Left lung (tissue), 10 donors: ENCODE results near the gene JPH3. TPM values are rescaled to one million over a fixed set of nuclear protein-coding genes. Genes with fewer than 3 reads are reported as not detected.
A peak's percentile ranks its signal among the peaks of the same experiment; 100 is the strongest.

Experiments used
- ATAC-seq: fragments of 200-7000 bp; cut with Tn5 transposase; one replicate; pipeline ENCODE4 v1.9.1; 2020; ENCODE audit warnings: moderate library complexity
- DNase-seq, 4 donors: peaks; one replicate each; pipeline ENCODE4 v3.0.0-alpha.2; 2013 to 2020
- H3K27ac ChIP-seq, 2 donors: fragments of 200-600 bp; sonication (generic) in 1 of 2; one replicate each; pipeline versions ENCODE4 v1.5.0 to v1.8.0; 2020 to 2021
- H3K27me3 ChIP-seq, 2 donors: fragments of 200-600 bp; sonication (generic) in 1 of 2; one replicate each; pipeline versions ENCODE4 v1.5.0 to v1.8.0; 2020 to 2021
- H3K36me3 ChIP-seq, 2 donors: fragments of 200-600 bp; sonication (generic) in 1 of 2; one replicate each; pipeline versions ENCODE4 v1.5.0 to v1.8.0; 2020 to 2021
- H3K4me1 ChIP-seq, 2 donors: fragments of 200-600 bp; one replicate each; pipeline ENCODE4 v1.8.0; 2021
- H3K4me3 ChIP-seq, 2 donors: fragments of 200-600 bp; sonication (generic) in 1 of 2; one replicate each; pipeline versions ENCODE4 v1.5.0 to v1.8.0; 2020 to 2021; ENCODE audit warnings: mild to moderate bottlenecking in 1 of 2
- H3K9me3 ChIP-seq, 2 donors: fragments of 200-600 bp; sonication (generic) in 1 of 2; one replicate each; pipeline versions ENCODE4 v1.5.0 to v1.8.0; 2020 to 2021
- CTCF ChIP-seq, 2 donors: fragments of 200-600 bp; sonication (generic) in 1 of 2; IDR thresholded peaks; one replicate each; pipeline versions ENCODE4 v1.5.0 to v1.8.0; 2021; ENCODE audit warnings: antibody characterized with exemption in 2 of 2
- intact Hi-C, 2 donors: fragments of 100-400 bp; cut with DNase I; formaldehyde crosslinking; loops; one replicate each; pipeline versions ENCODE4 v1.11.2 to v1.14.2; 2022
- polyA plus RNA-seq, 6 donors: library from polyadenylated mRNA; unstranded; fragments of 120-200 nt; gene quantifications; one replicate each; pipeline ENCODE4 v1.2.1, GENCODE V29; 2013; ENCODE audit not compliant: insufficient read length in 6 of 6
- total RNA-seq, 2 donors: library from RNA; stranded (reverse); fragmentation: NEBNext Ultra II Directional; extraction: Animal tissue kit (Norgen Biotek cat#: 25700); gene quantifications; one replicate each; pipeline ENCODE4 v1.2.1, GENCODE V29; 2021
- donor health status: DM: no; HTN: yes; CAD: no.
- donor health status: DM: no; HTN: no; CAD: no.

Gene JPH3
- total and polyA plus RNA-seq, 8 donors = 0.06 to 2.5 (median 1.2) TPM; not detected in 1

GRCh38 chr16:87621550-87621829 lies 19.2 kb downstream of the JPH3 start:
- Histone ChIP-seq H3K9me3 (no peaks in the 10 kb centered on the region), H3K36me3 (no peaks in the 10 kb centered on the region), H3K27me3 (peaks cover 0 to 71% of the 10 kb centered on the region in 2 donors), H3K27ac (no peak overlapping the region), H3K4me3 (no peak overlapping the region), H3K4me1 (no peaks in the 10 kb centered on the region)
- ATAC-seq = no peak
- peak in 1 of 4 donors; percentile 51 for DNase-seq
- TF ChIP-seq CTCF (IDR thresholded peaks at IDR 0.05) = no peak
- intact Hi-C loops = no loop called here

GRCh38 chr16:87621976-87622713 lies 19.8 kb downstream of the JPH3 start:
- Histone ChIP-seq H3K9me3 (no peaks in the 10 kb centered on the region), H3K36me3 (no peaks in the 10 kb centered on the region), H3K4me1 (no peaks in the 10 kb centered on the region), H3K4me3 (no peak overlapping the region), H3K27me3 (peaks cover 0 to 66% of the 10 kb centered on the region in 2 donors), H3K27ac (no peak overlapping the region)
- DNase-seq (peak in 1 of 4 donors; percentile 64), ATAC-seq (no peak)
- intact Hi-C loops = no loop called here
- TF ChIP-seq CTCF (IDR thresholded peaks at IDR 0.05) = no peak

GRCh38 chr16:87622756-87623319 lies 20.5 kb downstream of the JPH3 start:
- no peaks in the 10 kb centered on the region for H3K36me3 ChIP-seq
- intact Hi-C loops = no loop called here
- peaks cover 0 to 65% of the 10 kb centered on the region in 2 donors for H3K27me3 ChIP-seq
- no peak for TF ChIP-seq CTCF (IDR thresholded peaks at IDR 0.05)
- no peaks in the 10 kb centered on the region for H3K4me1 ChIP-seq
- no peaks in the 10 kb centered on the region for H3K9me3 ChIP-seq
- DNase-seq (peak in 1 of 4 donors; percentile 63), ATAC-seq (no peak)
- no peak overlapping the region for H3K27ac ChIP-seq
- H3K4me3 ChIP-seq = no peak overlapping the region

GRCh38 chr16:87625241-87625797 lies 23.0 kb downstream of the JPH3 start:
- Histone ChIP-seq H3K4me1 (no peaks in the 10 kb centered on the region), H3K27ac (no peak overlapping the region), H3K4me3 (no peak overlapping the region), H3K27me3 (peaks cover 0 to 59% of the 10 kb centered on the region in 2 donors), H3K9me3 (no peaks in the 10 kb centered on the region), H3K36me3 (no peaks in the 10 kb centered on the region)
- DNase-seq (peak in 1 of 4 donors; percentile 52), ATAC-seq (no peak)
- intact Hi-C loops = no loop called here
- no peak for TF ChIP-seq CTCF (IDR thresholded peaks at IDR 0.05)

- peaks cover 0 to 57% of the 10 kb centered on the region in 2 donors for H3K27me3 ChIP-seq
- DNase-seq = peak in 1 of 4 donors; percentile 51
- no peak for TF ChIP-seq CTCF (IDR thresholded peaks at IDR 0.05)
- no peak overlapping the region for H3K4me3 ChIP-seq
- no peaks in the 10 kb centered on the region for H3K36me3 ChIP-seq
- ATAC-seq = no peak
- no peak overlapping the region for H3K27ac ChIP-seq
- intact Hi-C loops = no loop called here
- peaks cover 0 to 10% of the 10 kb centered on the region in 2 donors for H3K9me3 ChIP-seq
- no peaks in the 10 kb centered on the region for H3K4me1 ChIP-seq
Measured at GRCh38 chr16:87626401-87626800, 24.1 kb downstream of the JPH3 start.
